HG02884 (cell line): ENCODE data around the gene SOX5.

ENCODE experiments used
- ATAC-seq: cut with Tn5 transposase; IDR thresholded peaks from one replicate; pipeline ENCODE4 v1.9.1; 2021; ENCODE audit warnings: mild to moderate bottlenecking, moderate library complexity; ENCODE audit not compliant: unreplicated experiment

Gene SOX5

DNA sequence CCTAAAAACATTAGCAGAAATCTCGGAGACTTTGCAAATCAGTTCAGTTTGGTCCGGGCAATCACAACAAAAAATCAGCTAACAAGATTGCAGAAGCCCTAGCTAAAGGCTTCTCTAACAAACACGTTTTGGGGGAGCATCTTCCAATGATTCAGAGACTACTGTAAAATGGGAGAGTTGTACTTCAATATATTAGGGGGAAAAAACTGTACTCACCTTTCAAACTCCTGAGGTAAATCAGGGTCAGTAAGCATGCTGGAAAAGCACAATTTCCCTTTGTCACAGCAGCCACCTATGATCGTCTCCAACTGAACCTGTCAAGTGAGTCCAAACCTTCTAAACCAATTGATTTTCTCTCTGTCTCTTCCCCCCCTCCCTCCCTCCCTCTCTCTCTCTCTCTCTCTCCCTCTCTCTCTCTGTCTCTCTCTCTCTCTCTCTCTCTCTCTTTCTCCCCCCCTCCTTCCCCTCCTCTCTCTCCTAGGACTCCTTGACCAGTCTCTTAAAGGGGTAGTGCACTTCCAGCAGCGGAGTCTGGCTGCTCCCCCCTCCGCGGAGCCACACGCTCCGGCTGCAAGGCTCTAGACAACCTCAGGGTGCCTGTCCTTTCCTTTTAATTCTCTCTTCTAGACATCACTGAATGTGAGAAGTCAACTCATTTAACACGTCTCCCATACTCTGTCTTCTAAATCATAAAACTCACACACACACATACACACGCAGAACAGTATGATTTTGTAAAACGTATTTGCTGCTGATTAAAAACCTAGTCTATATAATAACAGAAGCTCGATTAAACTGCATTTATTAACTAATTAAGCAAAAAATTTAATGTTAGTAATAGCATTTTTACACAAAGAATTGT is at the start of gene SOX5:
Gene SOX5 (minus strand): TSS at position 323 of the 862 bp plus-strand sequence. CDS start 69 bp downstream, at position 254.
- no peak for ATAC-seq

DNA sequence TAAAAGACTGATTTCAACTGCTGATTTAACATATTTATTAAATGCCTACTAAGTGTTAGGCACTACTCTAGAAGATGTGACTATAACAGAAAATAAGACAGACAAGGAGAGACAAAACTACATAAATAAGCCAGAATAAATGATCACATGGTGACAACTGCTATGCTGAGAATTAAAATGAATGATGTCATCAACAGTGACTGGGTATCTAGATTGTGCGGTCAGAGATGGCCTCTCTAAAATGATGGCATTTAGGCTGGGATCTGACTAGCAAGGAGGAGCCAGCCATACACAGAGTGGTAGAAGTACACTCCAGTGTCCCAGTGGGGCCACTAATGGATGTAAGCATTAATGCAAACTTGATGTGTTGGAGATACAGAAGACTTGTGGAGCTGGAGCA is 37.6 kb upstream of the SOX5 start:
- no peak for ATAC-seq

DNA sequence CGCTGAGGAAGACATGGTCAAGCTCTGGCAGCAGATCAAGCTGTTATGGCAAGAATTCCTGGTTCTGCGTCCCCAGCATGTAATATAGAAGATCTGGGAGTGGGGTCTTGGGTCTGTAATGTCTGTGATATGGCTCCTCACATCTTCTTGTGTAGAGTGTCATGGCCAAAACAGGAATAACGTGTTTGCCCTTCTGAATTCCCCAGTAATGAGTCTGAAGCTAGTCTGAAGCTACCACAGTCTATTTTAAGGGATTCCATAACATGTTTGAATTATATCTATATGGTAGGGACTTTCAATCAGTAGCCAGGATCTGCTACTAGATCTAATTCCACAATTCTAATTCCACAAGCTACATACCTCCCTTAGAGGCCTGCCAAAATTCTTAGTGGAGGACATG is 31.4 kb upstream of the SOX5 start:
- ATAC-seq, result no peak

DNA sequence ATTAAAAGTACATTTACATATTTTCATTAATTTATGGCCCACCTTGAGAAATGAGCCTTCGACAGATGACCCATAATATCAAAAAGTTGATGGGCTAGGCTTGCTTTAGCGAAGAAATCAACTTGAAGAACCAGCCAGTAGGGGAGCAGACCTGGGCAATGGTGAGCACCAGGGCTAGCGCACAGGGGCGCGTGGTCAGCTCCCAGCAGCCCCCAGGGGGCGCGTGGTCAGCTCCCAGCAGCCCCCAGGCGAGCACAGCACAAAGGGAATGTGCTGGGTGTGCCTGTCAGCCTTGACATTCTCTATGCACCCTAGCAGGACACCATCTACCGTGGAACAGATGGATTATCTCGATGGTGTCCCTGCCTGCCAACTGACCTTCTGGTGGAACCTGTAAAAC is 15.3 kb upstream of the SOX5 start:
- ATAC-seq, result no peak

DNA sequence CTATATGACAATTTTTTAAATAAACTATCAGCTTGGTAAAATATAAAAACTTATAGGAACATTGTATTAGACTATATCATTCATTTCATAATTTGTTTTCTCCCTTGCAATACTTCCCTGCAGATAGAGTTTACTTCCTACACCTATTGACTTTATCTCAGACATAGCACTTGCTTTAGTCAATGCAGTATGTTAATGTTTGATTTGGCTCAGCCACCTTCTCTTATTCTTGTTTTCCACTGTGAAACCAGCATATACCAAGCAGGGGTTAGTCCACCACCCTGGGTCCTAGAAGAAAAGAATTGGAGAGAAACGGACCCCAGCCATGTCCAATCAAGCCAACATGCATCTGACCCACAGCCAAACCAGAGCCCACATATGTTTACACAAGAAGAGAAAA is 10.4 kb upstream of the SOX5 start:
- ATAC-seq, result no peak

DNA sequence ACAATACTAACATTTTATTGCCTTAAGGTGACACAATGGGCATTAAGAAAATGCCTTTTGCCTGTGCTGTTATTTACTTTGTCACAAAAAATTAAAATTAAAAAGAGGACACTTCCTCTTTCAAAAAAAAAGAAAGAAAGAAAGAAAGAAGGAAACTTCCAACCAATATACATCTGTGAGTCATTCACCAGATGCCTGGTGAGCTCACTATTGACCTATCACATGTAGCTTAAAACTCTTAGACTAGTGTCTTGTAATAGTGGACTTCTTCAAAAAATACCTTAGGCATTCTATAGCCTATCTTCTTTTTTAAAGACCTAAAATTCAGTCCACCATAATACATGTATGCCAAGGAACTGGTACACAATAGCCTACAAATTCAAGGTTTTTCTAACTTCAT is 4.9 kb upstream of the SOX5 start:
- ATAC-seq, result no peak

DNA sequence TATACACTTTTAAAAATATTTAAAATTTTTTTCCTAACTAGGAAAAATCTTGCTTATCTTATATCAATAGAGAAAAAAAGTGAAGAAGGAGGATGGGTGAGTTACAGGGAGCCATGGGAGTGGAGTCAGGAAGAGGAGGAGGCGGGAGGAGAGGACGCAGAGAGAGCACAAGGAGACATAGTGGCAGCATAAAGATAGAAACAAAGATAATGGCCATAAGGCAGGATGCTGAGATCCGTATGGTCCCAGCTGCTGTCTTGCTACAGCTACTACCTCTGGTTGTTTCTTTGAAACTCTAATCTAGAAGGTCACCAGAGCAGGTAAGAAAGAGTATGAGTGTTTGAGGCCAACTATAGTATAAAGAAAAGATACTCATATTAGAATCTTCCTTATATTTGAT is 2.6 kb upstream of the SOX5 start:
- ATAC-seq, result no peak

DNA sequence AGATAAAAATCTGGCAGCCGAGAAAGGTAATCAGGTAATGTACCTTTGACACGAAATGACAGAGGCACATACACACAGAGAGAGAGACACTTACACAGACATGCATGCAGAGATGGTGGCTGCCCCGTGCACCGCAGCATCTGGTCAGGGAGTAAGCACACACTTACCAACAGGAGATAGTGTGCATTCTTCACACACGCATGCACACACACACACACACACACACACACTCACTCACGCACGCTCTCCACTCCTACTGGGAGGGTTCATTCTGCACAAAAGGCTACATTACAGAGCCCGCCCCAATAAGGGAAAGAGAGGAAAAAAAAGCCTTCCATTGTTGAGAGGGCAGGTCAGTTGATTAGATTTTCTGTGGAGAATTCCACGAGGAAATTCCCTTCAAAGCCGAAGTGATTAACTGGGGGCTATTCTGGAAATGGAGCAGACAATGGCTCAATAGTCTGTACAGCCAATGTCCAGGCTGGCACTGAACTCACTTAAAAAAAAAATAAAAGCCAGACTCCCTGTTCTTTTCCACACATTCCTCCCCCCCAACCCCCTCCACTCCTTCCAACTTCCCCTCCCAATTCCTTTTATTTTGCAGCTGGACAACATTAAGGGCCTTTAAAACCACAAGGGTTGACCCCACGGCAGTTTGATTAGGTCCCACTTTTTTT is 1.4 kb upstream of the SOX5 start:
- no peak for ATAC-seq

DNA sequence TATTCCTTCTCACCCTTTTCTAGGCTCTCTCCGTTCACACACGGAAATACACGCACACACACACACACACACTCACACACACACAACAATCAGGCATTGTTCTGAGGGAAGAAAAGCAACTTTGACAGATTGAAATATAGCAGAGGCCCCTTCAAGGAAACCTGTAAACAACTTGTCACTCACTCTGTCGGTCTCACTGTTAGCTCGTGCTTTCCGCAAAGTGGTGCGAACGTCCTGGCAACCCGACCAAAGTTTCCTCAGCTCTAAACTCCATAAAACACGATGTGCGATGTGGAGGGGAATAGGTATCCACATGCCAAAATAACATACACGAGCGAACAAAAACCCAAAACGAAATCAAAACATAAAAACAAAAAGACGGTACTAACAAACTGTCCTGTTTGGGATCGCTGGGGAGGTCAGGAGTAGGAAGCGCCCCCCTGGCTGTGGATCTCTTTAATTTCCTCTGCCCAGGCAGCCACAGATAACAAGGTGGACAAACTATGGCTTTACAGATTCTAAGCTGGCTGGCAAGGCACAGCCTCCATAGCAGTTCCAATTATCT is 822 bp upstream of the SOX5 start:
- no peak for ATAC-seq

DNA sequence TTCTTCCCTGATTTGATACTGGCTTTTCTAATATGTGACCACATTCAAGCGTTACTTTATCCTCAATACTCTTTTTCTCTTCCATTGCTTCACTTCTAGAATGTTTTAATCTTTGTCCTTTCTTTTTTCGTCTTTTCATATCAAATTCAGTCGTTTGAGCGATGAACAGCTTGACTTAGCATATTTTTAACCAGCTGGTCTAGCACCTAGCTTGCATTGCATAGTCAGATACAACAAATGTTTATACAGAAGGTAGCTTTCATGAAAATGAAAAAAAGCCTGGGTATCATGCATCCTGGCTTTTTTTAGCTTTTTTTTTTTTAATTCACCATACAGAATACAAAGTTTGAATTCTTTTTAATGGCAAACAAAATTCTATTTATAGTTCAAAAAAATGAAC is 1.2 kb downstream of the SOX5 start:
- no peak for ATAC-seq

DNA sequence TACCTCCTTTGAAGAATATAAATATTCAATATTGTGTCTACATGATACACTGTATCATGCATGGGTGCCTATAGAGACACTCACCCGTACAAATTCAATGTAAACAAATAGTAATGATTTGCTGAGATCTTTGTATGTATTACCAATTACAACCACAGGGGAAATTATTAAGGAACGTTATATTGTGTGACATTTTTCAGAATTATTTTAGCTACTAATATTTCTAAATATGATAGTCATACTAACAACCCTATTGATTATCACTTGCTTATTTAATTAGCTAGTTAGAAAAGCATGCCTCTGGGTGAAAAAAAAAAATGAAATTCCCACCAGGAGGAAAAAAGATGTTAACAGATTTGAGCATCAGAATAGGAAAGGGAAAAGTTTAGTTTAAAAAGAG is 2.1 kb downstream of the SOX5 start:
- ATAC-seq, result no peak

DNA sequence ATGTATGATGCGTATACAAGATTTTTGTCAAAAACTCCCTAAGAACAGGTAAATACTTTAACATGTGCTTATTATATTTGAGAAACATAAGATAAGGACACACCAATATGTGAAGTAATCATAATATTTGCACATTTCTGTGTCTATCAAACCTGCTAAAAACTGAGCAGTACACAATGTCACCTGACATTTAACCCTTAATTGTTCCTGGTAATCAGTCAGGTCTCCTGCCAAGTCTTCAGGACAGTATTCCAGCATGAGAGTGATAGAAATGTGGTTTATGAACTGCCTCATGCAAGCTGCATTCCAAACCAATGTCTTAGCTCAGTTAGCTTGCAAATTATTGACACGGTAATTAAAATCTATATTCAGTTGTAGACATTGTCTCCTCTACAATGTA is 4.2 kb downstream of the SOX5 start:
- no peak for ATAC-seq

DNA sequence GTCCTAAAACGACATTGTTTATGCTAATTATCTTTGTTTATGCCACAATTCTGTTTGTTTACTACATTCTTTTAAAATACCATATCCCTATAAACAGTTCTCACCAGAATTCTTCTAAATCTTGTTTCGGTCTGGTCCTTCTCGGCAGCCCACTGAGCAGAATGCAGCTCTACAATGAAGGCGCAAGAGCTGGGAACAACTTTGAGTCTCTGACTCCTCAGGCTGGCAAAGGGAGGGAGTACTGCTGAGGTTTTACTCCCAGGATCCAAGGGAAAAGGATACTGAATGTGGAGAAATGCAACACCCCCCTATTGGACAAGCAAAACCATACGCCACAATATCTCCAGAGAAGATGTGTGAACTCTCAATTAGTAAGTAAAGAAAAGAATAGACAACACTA is 5.4 kb downstream of the SOX5 start:
- ATAC-seq, result no peak

DNA sequence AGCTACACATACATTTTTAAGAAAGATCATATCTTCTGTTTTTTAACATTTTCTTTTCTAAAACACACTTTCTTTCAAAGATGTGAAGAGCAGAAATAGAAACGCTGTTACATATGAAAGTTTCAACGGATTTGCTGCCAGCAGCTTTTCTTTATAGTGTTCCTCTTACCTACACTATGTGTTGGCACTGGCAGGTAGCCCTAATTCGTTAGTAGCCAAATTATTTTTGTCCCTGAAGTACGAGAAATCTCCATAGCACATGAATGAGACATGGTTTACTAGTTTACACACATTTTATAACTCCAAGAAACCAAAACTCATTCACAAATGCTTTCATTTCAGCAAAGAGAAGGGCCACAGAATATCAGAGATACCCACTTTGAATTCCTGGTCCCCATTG is 6.6 kb downstream of the SOX5 start:
- ATAC-seq, result no peak

DNA sequence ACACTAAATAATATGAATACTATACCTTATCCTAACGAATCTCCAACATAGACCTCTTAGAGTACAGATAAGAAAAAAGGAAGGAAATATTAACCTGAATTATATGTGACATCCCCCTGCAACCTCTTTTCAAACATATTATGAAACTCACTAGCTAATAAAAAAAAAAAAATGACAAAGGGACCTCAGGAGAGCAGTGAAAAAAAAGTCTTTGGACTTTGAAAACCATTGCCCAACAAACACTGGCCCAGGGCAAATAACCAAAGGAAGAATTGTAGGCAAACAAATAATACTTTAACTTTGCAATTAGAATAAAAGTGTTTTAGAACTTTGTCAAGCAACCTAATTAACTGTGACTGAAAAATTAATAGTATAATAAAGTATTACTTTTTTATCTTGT is 7.7 kb downstream of the SOX5 start:
- no peak for ATAC-seq

DNA sequence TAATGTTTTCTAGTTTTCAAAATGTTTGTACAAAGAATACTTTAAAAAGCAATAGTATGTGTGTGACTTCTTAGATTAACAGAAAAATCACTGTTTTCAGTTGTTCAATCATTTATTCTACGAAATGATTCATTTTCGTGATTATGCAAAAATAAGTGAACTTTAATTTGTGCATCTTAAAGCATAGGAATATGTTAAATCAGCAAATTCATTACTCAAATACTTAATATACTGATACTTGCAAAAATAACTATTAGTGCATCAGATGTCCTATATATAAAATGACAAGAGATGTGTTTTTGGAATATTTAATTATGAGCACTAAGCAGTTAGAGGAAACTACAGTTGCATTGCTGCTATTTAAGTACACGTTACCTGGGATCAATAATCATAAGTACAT is 11.0 kb downstream of the SOX5 start:
- no peak for ATAC-seq

DNA sequence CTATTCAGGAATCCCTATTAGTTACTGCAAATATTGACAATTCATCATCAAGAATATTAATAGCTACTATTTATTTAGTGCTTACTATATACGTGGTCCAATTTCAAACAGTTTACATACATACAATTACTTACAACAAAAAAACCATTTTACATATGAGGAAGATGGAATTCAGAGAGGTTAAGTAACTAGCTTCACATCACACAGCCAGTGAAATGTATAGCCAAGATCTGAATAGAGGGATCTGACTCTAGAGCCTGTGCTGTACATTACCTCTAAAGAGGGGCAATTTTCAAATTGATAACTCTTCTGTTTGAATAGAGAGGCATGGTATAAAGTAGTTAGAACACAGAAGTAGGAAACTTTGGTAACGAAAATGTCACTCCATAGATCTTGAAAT is 18.3 kb downstream of the SOX5 start:
- ATAC-seq, result no peak

DNA sequence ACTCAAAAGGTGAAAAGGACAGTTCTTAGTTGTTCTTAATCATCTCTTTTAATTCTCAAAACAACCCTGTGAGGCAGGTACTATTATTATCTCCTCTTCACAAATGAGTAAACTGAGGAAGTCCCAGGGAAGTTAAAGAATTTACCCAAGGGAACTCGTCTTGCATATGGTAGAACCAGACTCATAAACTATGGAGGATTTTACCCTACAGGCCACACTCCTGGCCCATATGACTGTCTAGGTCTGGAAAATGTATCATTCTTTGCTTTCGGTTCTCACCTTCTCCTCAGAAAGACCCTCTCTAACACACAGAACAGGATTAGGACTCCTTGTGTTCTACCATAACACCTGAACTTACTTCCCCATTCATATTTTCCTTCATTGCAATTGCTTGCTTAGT is 18.9 kb downstream of the SOX5 start:
- no peak for ATAC-seq

DNA sequence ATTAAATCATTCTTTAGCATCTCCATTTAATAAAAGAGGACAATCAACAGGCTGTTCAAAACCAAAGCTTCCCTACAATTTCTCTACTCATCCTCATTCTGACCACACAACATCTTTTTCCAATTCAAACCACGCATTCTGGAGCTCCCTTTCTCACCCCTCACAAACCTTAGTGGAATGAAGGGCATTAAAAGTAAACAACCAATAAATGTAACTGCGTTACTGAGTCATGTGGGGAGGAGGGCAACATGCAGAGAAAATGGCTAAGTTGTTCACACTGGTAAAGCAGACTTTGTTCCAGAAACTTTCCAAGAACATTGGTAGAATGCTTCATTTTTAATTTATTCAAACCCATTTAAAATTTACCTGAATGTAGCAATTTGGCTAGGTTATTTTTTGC is 19.6 kb downstream of the SOX5 start:
- ATAC-seq, result no peak

DNA sequence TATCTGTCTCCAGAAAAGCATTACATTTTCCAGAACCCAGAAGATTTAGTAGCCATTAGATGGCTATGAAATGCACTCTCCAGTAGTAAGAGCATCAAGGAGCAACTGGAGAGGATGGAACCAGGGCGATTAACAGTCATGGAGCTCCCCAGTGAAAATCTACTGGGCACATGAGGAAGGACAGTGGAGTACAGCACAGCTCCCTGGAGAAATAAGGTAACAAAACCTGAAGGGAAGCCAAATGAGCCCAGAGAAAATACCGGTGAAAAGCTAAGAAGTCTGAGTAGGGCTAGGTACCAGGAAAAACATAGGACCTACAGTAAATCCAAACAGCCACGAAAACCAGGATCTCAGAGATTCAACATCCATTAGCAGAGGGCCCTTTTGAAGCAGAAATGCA is 21.6 kb downstream of the SOX5 start:
- ATAC-seq, result no peak

DNA sequence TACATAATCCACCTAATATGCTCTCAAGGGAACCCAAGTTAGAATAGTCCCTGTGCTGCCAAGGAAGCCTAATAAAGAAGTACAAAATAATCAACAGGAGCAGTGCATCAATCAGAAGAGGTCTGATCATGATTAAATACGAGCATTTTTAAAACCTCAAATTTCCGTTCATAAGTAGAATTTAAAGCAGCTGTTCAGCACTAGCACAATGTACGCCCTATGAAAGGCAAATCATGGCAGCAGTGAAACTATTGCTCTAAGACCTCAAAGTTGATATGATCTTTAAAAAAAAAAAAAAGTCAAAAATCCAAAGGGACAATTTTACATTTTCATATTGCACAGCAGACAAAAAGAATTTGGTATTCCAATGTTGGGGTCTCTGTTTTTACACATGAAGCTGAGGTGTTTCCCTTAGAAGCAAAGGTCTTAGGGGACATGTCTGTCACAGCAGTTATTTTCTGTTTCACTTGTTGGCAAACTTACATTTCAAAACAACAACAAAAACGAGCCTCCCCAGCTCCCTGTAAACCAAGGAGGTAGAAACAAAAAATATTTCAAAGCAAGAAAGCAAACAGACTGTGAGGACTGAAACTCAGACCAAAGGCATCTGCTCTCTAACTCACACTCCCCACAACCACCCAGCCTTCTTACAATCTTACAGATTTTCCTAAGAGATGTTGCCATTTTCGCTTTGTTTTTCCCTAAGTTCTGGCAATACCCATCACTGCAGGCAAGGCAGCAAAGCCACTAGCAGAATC is 28.2 kb downstream of the SOX5 start:
- ATAC-seq, result no peak

DNA sequence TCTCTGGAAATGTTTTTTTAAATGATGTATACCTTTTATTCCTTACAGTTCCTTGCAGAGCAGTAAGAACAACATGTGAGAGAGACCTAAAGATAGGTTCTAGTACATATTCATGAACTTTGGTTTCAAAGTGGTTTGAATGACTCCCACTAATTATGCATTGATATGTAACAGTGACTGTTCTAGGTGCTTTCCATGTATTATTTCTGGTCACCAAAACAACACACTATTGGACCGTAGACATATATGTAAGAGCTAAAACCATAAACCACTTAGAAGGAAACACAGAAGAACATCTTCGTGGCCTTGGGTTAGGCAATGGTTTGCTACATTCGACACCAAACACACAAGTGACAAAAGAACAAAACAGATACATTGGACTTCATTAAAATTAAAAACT is 37.9 kb downstream of the SOX5 start:
- no peak for ATAC-seq
